ENCODE data around the gene MAP7.
"Not testable (repeated sequence)": the region's sequence is repeated elsewhere in the genome, so short reads cannot be mapped to it uniquely, and the experiment has no call there.

MAP7 gene

DNA sequence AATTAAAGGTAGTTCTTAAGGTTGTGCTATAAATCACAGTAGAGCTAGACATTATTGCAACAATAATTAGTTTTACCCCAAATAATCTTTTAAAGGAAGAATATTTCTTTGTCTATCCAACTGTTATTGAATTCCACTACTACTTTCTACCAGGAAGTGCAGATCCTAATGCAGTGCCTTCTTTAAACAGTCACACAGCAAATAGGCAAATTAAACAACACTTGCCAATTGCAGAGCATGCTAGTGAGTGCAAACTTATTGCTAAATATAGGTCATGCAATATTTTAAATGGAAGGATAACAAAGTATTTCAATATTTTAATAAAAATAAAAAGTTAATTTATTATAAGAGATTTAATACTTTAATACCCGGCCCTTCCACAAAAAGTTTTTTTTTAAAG, 153.3 kb downstream of the MAP7 start:
- H3K4me1 ChIP-seq (ENCODE audit: control insufficient read depth, insufficient read depth, low read length, poor library complexity, severe bottlenecking), result peaks cover under 1% of the 10 kb centered on the region
- H3K9me3 ChIP-seq (ENCODE audit: control insufficient read depth, low read length), result no peaks in the 10 kb centered on the region
- H3K4me3 ChIP-seq (ENCODE audit: extremely low read depth, insufficient read depth, low read length, poor library complexity, severe bottlenecking), result no peak overlapping the region
- no CpG with 5 or more reads among the region's 1 CpG for WGBS, 2 experiments (ENCODE audit: insufficient coverage in 2 of 2)
- H3K36me3 ChIP-seq (ENCODE audit: control insufficient read depth, insufficient read depth, low read length), result no peaks in the 10 kb centered on the region
- H3K27ac ChIP-seq (ENCODE audit: low read depth, low read length, severe bottlenecking), result no peak overlapping the region

DNA sequence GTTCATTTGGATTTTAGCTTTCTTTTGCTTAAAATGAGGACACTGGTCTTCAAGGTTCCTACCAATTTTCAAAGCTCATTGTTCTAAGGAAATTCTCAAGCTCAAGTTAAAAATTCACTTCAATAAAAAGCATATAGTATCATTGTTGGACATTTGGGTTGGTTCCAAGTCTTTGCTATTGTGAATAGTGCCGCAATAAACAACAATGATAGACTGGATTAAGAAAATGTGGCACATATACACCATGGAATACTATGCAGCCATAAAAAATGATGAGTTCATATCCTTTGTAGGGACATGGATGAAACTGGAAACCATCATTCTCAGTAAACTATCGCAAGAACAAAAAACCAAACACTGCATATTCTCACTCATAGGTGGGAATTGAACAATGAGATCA, 159.3 kb downstream of the MAP7 start:
- H3K4me1 ChIP-seq (ENCODE audit: control insufficient read depth, insufficient read depth, low read length, poor library complexity, severe bottlenecking); H3K27ac ChIP-seq (ENCODE audit: low read depth, low read length, severe bottlenecking); H3K9me3 ChIP-seq (ENCODE audit: control insufficient read depth, low read length); H3K4me3 ChIP-seq (ENCODE audit: extremely low read depth, insufficient read depth, low read length, poor library complexity, severe bottlenecking); H3K36me3 ChIP-seq (ENCODE audit: control insufficient read depth, insufficient read depth, low read length): not testable (repeated sequence)
- WGBS, 2 experiments (ENCODE audit: insufficient coverage in 2 of 2), result no CpG with 5 or more reads among the region's 2 CpGs

DNA sequence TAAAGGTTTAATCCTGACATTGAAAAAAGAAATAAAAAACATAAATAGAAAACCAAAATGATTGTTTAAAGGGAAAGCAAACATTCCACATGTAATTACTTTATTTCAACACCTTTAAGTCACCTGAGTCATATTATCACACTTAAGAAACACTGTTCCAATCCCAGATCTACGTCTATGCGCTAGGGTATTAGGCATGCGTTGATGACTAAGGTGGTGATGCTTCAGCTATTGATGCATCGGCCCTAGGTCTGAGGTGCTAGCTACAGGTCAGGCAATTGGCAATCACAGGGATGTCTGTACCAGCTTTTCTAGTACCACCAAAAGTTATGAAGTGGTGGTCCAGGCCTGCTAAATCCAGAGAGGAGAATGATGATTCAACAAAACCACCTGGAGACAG, 162.9 kb downstream of the MAP7 start:
- 96% methylated on average over 4 of the region's 4 CpGs; no CpG with 5 or more reads in 1 of the 2 experiments for WGBS, 2 experiments (ENCODE audit: insufficient coverage in 2 of 2)
- Histone ChIP-seq H3K27ac (ENCODE audit: low read depth, low read length, severe bottlenecking) (no peak overlapping the region), H3K4me3 (ENCODE audit: extremely low read depth, insufficient read depth, low read length, poor library complexity, severe bottlenecking) (no peak overlapping the region), H3K9me3 (ENCODE audit: control insufficient read depth, low read length) (no peaks in the 10 kb centered on the region), H3K36me3 (ENCODE audit: control insufficient read depth, insufficient read depth, low read length) (no peaks in the 10 kb centered on the region), H3K4me1 (ENCODE audit: control insufficient read depth, insufficient read depth, low read length, poor library complexity, severe bottlenecking) (no peaks in the 10 kb centered on the region)

DNA sequence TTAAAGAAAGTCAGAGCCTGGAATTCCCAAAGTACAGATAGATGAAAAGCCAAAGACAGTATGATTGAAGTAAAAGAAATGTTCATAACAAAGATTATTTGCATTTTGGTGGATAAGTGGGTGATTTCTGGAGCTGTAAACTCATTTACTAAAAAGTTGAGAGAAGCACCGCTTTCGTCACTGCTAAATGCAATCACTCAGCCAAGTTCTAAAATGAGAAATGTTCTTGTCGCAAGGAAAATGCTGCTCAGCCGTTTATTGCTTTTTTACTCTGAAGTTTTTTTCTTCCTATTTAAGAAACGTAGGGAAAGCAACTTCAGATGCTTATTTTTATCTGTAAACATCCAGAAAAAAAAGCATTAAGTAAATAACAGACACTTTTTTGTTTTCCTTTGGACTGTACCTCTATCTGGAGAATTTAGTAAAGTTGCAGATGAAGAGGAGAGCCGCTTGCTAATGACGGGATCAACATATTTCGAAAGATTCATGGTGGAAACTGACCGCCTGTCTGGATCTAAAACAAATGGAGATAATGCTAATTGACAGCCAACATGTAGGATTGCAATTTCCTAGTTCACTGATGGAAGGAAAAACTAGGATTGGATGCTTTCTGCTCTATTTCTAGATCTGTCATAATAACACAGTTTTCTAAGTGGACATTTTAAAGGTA, 166.8 kb downstream of the MAP7 start:
- 92 to 96% methylated on average over 4 to 8 of the region's 9 CpGs for WGBS, 2 experiments (ENCODE audit: insufficient coverage in 2 of 2)

DNA sequence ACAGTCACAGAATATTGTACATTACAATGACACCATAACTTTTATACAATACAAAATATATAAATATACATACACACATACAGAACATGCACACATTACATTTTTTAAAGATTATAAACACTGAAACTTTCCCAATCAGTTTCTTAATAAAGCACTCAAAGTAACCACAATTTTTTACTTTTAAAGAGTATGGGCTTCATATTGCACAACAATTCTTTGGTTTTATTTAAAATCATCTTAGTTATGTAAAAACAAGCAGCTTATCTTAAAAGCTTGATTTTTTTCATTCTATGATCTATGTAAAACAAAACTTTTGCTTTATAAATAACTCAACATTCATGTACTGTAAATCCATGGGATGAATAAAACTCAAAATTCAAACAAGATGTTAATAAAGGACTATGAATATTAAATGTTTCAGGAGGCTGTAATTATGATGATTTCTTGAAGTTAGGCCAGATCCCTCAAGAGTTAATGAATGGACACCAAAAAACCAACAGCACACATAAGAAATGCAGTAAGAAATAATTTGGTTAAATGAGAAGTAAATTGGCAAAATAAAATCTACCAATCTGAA, 167.5 kb downstream of the MAP7 start:
- H3K4me1 ChIP-seq (ENCODE audit: control insufficient read depth, insufficient read depth, low read length, poor library complexity, severe bottlenecking), result no peaks in the 10 kb centered on the region
- H3K36me3 ChIP-seq (ENCODE audit: control insufficient read depth, insufficient read depth, low read length), result no peaks in the 10 kb centered on the region
- H3K9me3 ChIP-seq (ENCODE audit: control insufficient read depth, low read length), result no peaks in the 10 kb centered on the region
- H3K27ac ChIP-seq (ENCODE audit: low read depth, low read length, severe bottlenecking), result no peak overlapping the region
- no peak overlapping the region for H3K4me3 ChIP-seq (ENCODE audit: extremely low read depth, insufficient read depth, low read length, poor library complexity, severe bottlenecking)

More for the DNA sequence above, 166.8 kb downstream of the MAP7 start:
- no peaks in the 10 kb centered on the region for H3K36me3 ChIP-seq (ENCODE audit: control insufficient read depth, insufficient read depth, low read length)
- H3K4me3 ChIP-seq (ENCODE audit: extremely low read depth, insufficient read depth, low read length, poor library complexity, severe bottlenecking), result no peak overlapping the region
- no peak overlapping the region for H3K27ac ChIP-seq (ENCODE audit: low read depth, low read length, severe bottlenecking)
- no peaks in the 10 kb centered on the region for H3K9me3 ChIP-seq (ENCODE audit: control insufficient read depth, low read length)
- H3K4me1 ChIP-seq (ENCODE audit: control insufficient read depth, insufficient read depth, low read length, poor library complexity, severe bottlenecking), result no peaks in the 10 kb centered on the region

DNA sequence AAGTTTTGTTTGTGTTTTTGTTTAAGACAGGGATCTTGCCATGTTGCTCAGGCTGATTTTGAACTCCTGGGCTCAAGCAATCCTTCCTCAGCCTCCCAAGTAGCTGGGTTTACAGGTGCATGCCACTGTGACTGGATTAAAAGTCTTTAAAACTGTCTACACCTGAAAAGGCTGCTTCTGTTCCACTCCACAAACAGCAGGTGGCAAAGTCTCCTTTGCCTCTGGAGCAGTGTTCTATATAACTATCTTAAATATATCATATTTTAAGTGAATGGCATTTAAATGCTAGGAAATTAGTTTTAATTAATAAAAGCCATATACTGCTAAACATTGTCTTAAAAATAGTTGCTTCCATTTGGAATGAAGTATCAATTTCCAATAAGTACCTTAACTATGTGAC, 171.3 kb downstream of the MAP7 start:
- Histone ChIP-seq H3K4me3 (ENCODE audit: extremely low read depth, insufficient read depth, low read length, poor library complexity, severe bottlenecking) (no peak overlapping the region), H3K4me1 (ENCODE audit: control insufficient read depth, insufficient read depth, low read length, poor library complexity, severe bottlenecking) (no peaks in the 10 kb centered on the region), H3K27ac (ENCODE audit: low read depth, low read length, severe bottlenecking) (no peak overlapping the region), H3K36me3 (ENCODE audit: control insufficient read depth, insufficient read depth, low read length) (no peaks in the 10 kb centered on the region), H3K9me3 (ENCODE audit: control insufficient read depth, low read length) (no peaks in the 10 kb centered on the region)

DNA sequence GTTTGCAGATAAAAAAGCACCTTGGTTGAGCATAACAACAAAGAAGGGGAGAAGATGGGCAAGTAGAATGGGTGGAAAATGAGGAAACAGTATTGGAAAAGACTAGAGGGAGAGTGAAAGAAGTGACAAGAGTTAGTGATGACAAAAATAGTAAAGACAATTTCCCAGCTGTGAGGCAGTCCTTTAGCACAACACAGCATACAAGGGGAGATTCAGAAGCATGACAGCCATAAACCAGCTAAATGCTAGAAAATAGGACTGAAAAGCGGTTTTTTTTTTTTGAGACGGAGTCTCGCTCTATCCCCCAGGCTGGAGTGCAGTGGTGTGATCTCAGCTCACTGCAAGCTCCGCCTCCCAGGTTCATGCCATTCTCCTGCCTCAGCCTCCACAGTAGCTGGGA, 174.4 kb downstream of the MAP7 start:
- not testable (repeated sequence) for H3K4me3 ChIP-seq (ENCODE audit: extremely low read depth, insufficient read depth, low read length, poor library complexity, severe bottlenecking); H3K27ac ChIP-seq (ENCODE audit: low read depth, low read length, severe bottlenecking); H3K9me3 ChIP-seq (ENCODE audit: control insufficient read depth, low read length); H3K4me1 ChIP-seq (ENCODE audit: control insufficient read depth, insufficient read depth, low read length, poor library complexity, severe bottlenecking); H3K36me3 ChIP-seq (ENCODE audit: control insufficient read depth, insufficient read depth, low read length)
- 83 to 89% methylated on average over 1 to 3 of the region's 4 CpGs for WGBS, 2 experiments (ENCODE audit: insufficient coverage in 2 of 2)

DNA sequence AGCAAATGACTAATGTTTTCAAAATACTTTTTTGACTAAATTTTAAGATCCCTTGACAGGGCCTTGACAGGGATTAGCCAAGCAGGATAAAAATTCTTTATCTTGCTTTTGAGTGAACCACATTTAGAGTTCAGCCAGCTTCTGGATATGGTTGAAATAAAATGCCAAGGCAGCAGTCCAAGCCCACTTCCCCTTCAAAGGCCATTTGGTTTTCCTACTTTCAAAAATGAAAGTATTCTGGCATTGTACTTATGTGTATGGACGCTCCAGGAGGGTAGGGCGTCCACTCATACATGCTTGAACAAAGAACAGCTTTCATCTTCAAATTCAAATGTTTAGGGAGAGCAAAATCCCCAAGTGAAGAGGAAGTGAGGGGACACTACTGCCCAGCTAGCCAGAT, 178.3 kb downstream of the MAP7 start:
- WGBS, 2 experiments (ENCODE audit: insufficient coverage in 2 of 2), result no CpG with 5 or more reads among the region's 2 CpGs
- H3K27ac ChIP-seq (ENCODE audit: low read depth, low read length, severe bottlenecking), result no peak overlapping the region
- no peak overlapping the region for H3K4me3 ChIP-seq (ENCODE audit: extremely low read depth, insufficient read depth, low read length, poor library complexity, severe bottlenecking)
- no peaks in the 10 kb centered on the region for H3K36me3 ChIP-seq (ENCODE audit: control insufficient read depth, insufficient read depth, low read length)
- no peaks in the 10 kb centered on the region for H3K4me1 ChIP-seq (ENCODE audit: control insufficient read depth, insufficient read depth, low read length, poor library complexity, severe bottlenecking)
- no peaks in the 10 kb centered on the region for H3K9me3 ChIP-seq (ENCODE audit: control insufficient read depth, low read length)

DNA sequence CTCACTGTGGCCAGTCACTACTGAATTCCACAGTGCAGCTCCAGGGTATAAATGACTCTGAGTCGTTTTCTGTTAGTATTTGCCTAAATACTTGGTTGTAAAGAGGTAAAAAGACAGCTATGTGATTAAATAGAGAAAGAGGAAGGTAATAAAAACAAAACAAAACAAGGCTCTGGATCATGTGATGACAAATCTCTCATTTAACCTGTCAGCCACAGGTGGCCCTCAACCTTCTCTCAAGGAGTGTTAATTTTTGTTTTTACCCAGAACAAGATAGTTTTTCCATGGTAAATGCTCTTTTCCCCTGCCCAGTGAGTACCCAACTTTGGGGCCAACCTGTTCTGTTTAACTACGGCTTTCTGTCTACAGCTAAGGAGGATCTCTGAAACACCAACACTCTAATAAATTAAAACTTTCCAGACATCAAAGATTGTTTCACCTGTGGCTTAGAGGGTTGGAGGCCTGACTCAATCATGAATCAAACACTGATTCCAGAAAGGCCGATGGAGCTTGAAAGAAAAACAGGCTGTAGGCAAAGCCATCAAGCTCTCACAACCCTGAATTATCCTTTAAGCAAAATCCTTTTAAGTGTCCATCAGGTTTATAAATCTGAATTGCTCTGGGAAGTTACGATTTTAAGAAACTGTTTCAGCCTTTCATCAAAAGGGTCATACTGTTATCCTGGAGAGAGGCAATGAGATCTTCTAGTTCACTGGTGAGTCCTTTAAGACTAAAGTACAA, 179.1 kb downstream of the MAP7 start:
- 80 to 88% methylated on average over 2 to 3 of the region's 4 CpGs for WGBS, 2 experiments (ENCODE audit: insufficient coverage in 2 of 2)
- no peak overlapping the region for H3K4me3 ChIP-seq (ENCODE audit: extremely low read depth, insufficient read depth, low read length, poor library complexity, severe bottlenecking)
- H3K9me3 ChIP-seq (ENCODE audit: control insufficient read depth, low read length), result no peaks in the 10 kb centered on the region
- H3K4me1 ChIP-seq (ENCODE audit: control insufficient read depth, insufficient read depth, low read length, poor library complexity, severe bottlenecking), result no peaks in the 10 kb centered on the region
- no peak overlapping the region for H3K27ac ChIP-seq (ENCODE audit: low read depth, low read length, severe bottlenecking)
- H3K36me3 ChIP-seq (ENCODE audit: control insufficient read depth, insufficient read depth, low read length), result no peaks in the 10 kb centered on the region

DNA sequence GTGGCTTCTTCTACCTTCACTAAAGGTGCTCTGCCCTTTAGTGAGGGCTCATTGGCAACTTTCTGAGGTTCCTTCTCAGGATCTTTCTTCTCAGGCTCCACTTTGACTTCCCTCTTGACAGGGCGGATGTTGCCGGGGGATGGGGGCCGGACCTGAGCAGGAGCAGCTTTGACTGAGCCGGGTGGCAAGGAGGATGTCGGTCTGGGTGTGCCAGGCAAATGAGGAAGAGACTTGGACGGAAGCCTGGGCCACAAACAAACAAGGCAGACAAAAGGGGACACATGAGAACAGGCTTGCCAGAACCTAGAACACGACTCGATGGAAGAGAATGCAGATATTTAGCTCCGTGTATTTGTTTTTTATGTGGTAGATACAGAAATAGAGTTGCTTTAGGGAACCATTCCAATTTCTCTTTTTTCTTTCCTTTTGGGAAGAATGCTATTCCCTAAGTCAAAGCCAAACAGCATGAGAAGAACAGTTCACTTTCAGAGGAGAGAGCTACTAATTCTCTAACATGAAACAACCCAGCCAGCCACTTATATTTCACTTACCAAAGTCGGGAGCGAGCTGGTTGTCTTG, 184.4 kb downstream of the MAP7 start:
- no peaks in the 10 kb centered on the region for H3K9me3 ChIP-seq (ENCODE audit: control insufficient read depth, low read length)
- H3K4me3 ChIP-seq (ENCODE audit: extremely low read depth, insufficient read depth, low read length, poor library complexity, severe bottlenecking), result no peak overlapping the region
- H3K27ac ChIP-seq (ENCODE audit: low read depth, low read length, severe bottlenecking), result no peak overlapping the region
- H3K4me1 ChIP-seq (ENCODE audit: control insufficient read depth, insufficient read depth, low read length, poor library complexity, severe bottlenecking), result no peaks in the 10 kb centered on the region
- WGBS, 2 experiments (ENCODE audit: insufficient coverage in 2 of 2), result 81 to 91% methylated on average over 8 of the region's 11 CpGs
- no peaks in the 10 kb centered on the region for H3K36me3 ChIP-seq (ENCODE audit: control insufficient read depth, insufficient read depth, low read length)
